ENCODE data around the gene PUS10. TPM values are rescaled to one million over a fixed set of nuclear protein-coding genes. Genes with fewer than 3 reads are reported as not detected.
"Not testable (repeated sequence)": the region's sequence is repeated elsewhere in the genome, so short reads cannot be mapped to it uniquely, and the experiment has no call there.

PUS10 gene
- total RNA-seq, 1 donor from 2014 or later: 6.0 TPM

GRCh38 chr2:61055557-61055956 lies 37.5 kb upstream of the PUS10 start:
- no peak for TF ChIP-seq CTCF (IDR thresholded peaks at IDR 0.05)
- no peaks in the 10 kb centered on the region for H3K9me3 Mint-ChIP-seq (ENCODE audit: unreplicated experiment)
- H3K27ac Mint-ChIP-seq (ENCODE audit: unreplicated experiment): peak overlapping the region; percentile 83
- peaks cover 15% of the 10 kb centered on the region for H3K36me3 Mint-ChIP-seq (ENCODE audit: unreplicated experiment)
- no peaks in the 10 kb centered on the region for H3K27me3 Mint-ChIP-seq (ENCODE audit: unreplicated experiment)
- H3K4me1 Mint-ChIP-seq (ENCODE audit: unreplicated experiment): peaks cover 9% of the 10 kb centered on the region
- no peak overlapping the region for H3K4me3 Mint-ChIP-seq (ENCODE audit: unreplicated experiment)
- DNase-seq (ENCODE audit: extremely low spot score, unreplicated experiment): no peak

GRCh38 chr2:61045999-61046398 lies 27.9 kb upstream of the PUS10 start:
- Mint-ChIP-seq H3K27ac (ENCODE audit: unreplicated experiment) (no peak overlapping the region), H3K27me3 (ENCODE audit: unreplicated experiment) (no peaks in the 10 kb centered on the region), H3K36me3 (ENCODE audit: unreplicated experiment) (peaks cover 17% of the 10 kb centered on the region), H3K4me1 (ENCODE audit: unreplicated experiment) (no peaks in the 10 kb centered on the region), H3K9me3 (ENCODE audit: unreplicated experiment) (no peaks in the 10 kb centered on the region), H3K4me3 (ENCODE audit: unreplicated experiment) (no peak overlapping the region)
- no peak for TF ChIP-seq CTCF (IDR thresholded peaks at IDR 0.05)
- DNase-seq (ENCODE audit: extremely low spot score, unreplicated experiment): no peak

- no peak for DNase-seq (ENCODE audit: extremely low spot score, unreplicated experiment)
- Mint-ChIP-seq H3K9me3 (ENCODE audit: unreplicated experiment) (no peaks in the 10 kb centered on the region), H3K4me3 (ENCODE audit: unreplicated experiment) (no peak overlapping the region), H3K27ac (ENCODE audit: unreplicated experiment) (no peak overlapping the region), H3K27me3 (ENCODE audit: unreplicated experiment) (no peaks in the 10 kb centered on the region), H3K36me3 (ENCODE audit: unreplicated experiment) (peaks cover 17% of the 10 kb centered on the region), H3K4me1 (ENCODE audit: unreplicated experiment) (no peaks in the 10 kb centered on the region)
- TF ChIP-seq CTCF (IDR thresholded peaks at IDR 0.05): no peak
These were observed 27.2 kb upstream of the PUS10 start for GRCh38 chr2:61045226-61045625.

- H3K36me3 Mint-ChIP-seq (ENCODE audit: unreplicated experiment): peaks cover 17% of the 10 kb centered on the region
- H3K4me3 Mint-ChIP-seq (ENCODE audit: unreplicated experiment): no peak overlapping the region
- no peak for TF ChIP-seq CTCF (IDR thresholded peaks at IDR 0.05)
- DNase-seq (ENCODE audit: extremely low spot score, unreplicated experiment): no peak
- H3K27me3 Mint-ChIP-seq (ENCODE audit: unreplicated experiment): no peaks in the 10 kb centered on the region
- no peaks in the 10 kb centered on the region for H3K4me1 Mint-ChIP-seq (ENCODE audit: unreplicated experiment)
- H3K27ac Mint-ChIP-seq (ENCODE audit: unreplicated experiment): no peak overlapping the region
- H3K9me3 Mint-ChIP-seq (ENCODE audit: unreplicated experiment): no peaks in the 10 kb centered on the region
These were observed 26.6 kb upstream of the PUS10 start for GRCh38 chr2:61044636-61045035.

- Mint-ChIP-seq H3K27ac (ENCODE audit: unreplicated experiment) (no peak overlapping the region), H3K36me3 (ENCODE audit: unreplicated experiment) (peaks cover 10% of the 10 kb centered on the region), H3K27me3 (ENCODE audit: unreplicated experiment) (no peaks in the 10 kb centered on the region), H3K9me3 (ENCODE audit: unreplicated experiment) (no peaks in the 10 kb centered on the region), H3K4me3 (ENCODE audit: unreplicated experiment) (no peak overlapping the region), H3K4me1 (ENCODE audit: unreplicated experiment) (no peaks in the 10 kb centered on the region)
- no peak for TF ChIP-seq CTCF (IDR thresholded peaks at IDR 0.05)
- no peak for DNase-seq (ENCODE audit: extremely low spot score, unreplicated experiment)
These were observed 24.8 kb upstream of the PUS10 start for GRCh38 chr2:61042807-61043206.

- not testable (repeated sequence) for H3K4me1 Mint-ChIP-seq (ENCODE audit: unreplicated experiment); H3K4me3 Mint-ChIP-seq (ENCODE audit: unreplicated experiment); H3K27me3 Mint-ChIP-seq (ENCODE audit: unreplicated experiment); DNase-seq (ENCODE audit: extremely low spot score, unreplicated experiment); H3K27ac Mint-ChIP-seq (ENCODE audit: unreplicated experiment)
- peaks cover 19% of the 10 kb centered on the region for H3K9me3 Mint-ChIP-seq (ENCODE audit: unreplicated experiment)
- H3K36me3 Mint-ChIP-seq (ENCODE audit: unreplicated experiment): peaks cover 47% of the 10 kb centered on the region
These were observed 18.6 kb upstream of the PUS10 start for GRCh38 chr2:61036643-61037042.

GRCh38 chr2:61034592-61034991 lies 16.5 kb upstream of the PUS10 start:
- DNase-seq (ENCODE audit: extremely low spot score, unreplicated experiment); H3K4me3 Mint-ChIP-seq (ENCODE audit: unreplicated experiment); H3K27ac Mint-ChIP-seq (ENCODE audit: unreplicated experiment); H3K27me3 Mint-ChIP-seq (ENCODE audit: unreplicated experiment); H3K4me1 Mint-ChIP-seq (ENCODE audit: unreplicated experiment): not testable (repeated sequence)
- Mint-ChIP-seq H3K9me3 (ENCODE audit: unreplicated experiment) (peaks cover 19% of the 10 kb centered on the region), H3K36me3 (ENCODE audit: unreplicated experiment) (peaks cover 50% of the 10 kb centered on the region)
